ENCODE data around the gene DBNL. TPM values are rescaled to one million over a fixed set of nuclear protein-coding genes. Genes with fewer than 3 reads are reported as not detected.
A peak's percentile ranks its signal among the peaks of the same experiment; 100 is the strongest.

Gene DBNL
- total and polyA plus RNA-seq, 2 donors (not counting 1 experiment from before 2014, with no cell fraction given) = 335 to 386 TPM

DNA sequence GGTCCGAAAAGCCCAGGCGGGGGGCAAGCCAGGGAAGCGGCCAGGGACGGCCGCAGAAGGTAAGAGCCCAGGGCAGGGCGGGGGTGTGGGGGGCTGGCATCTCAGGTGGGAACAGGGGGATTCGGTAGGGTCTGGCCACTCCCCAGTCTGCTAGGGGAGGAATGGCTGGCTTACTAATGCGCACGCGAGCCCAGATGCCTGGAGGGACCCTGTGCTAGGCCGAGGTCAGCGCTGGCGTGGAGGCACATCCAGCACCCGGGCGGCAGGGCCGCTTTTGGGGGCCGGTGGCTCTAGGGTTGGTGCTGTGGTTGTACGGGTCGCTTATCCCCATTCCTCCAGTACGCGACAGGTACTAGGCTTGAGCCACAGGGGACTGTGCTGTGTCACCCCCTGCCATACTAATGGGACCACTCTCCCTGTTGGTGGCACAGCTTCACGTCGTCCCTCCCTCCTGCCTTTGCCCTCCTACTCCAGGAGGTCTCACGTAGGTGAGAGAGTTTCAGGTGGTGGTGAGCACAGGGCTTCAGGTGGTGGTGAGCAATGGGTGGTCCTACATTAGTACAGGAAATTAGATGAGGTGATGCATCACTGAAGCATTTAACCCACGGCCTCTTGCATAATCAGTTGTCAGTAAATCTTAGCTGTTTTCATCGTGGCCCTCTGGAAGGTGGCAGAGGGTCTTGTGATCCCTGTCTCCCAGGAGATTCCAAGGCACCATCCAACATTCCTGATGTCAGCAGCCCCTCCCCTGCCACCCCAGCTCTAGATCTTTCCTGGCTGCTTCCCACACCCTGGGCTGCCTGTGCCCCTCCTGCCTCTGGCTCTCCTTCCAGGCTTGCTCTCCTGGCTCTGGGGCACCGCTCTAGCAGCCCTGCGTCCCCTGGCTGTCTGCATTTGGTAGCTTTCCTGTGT, 60.6 kb downstream of the DBNL start:
- H3K36me3 ChIP-seq (replicated peaks in 1 of 2; ENCODE audit: control extremely low read depth in 1 of 2, control insufficient read depth in 1 of 2, extremely low read depth in 1 of 2, insufficient read depth in 2 of 2, low read length in 1 of 2) = peaks cover 0 to 6% of the 10 kb centered on the region in 2 experiments
- H3K79me2 ChIP-seq (ENCODE audit: control insufficient read depth, insufficient read depth, low read length) = peaks cover 9% of the 10 kb centered on the region
- no peaks in the 10 kb centered on the region for H3K9me3 Mint-ChIP-seq (ENCODE audit: insufficient read depth)
- DNase-seq = peak; percentile 57
- POLR2A ChIA-PET = interaction anchor here (0.7 to 1.6 kb wide), 3 partner anchors 18 to 96 kb away, joined by 3 to 7 read pairs (median 5); partner anchors contain the start of gene POLD2
- H3K4me1 ChIP-seq (ENCODE audit: control insufficient read depth in 2 of 2, insufficient read depth in 2 of 2, low read length in 2 of 2) = peaks cover 37 to 56% of the 10 kb centered on the region in 2 donors
- no peaks in the 10 kb centered on the region for H3K27me3 Mint-ChIP-seq
- H3K9me3 ChIP-seq (ENCODE audit: control extremely low read depth in 1 of 3, control insufficient read depth in 2 of 3, insufficient read depth in 1 of 3, low read length in 2 of 3) = peaks cover 0 to 3% (median 0%) of the 10 kb centered on the region in 3 donors
- peak overlapping the region; percentile 71 for H3K9ac ChIP-seq (ENCODE audit: low read length)
- peaks cover 51% of the 10 kb centered on the region for H3K4me1 Mint-ChIP-seq
- H4K20me1 ChIP-seq (ENCODE audit: control insufficient read depth, insufficient read depth, low read length, poor library complexity, severe bottlenecking) = no peaks in the 10 kb centered on the region
- H3K27me3 ChIP-seq (replicated peaks in 1 of 4; ENCODE audit: control extremely low read depth in 1 of 4, control insufficient read depth in 3 of 4, insufficient read depth in 4 of 4, low read length in 3 of 4) = peaks cover 0 to 11% (median 2%) of the 10 kb centered on the region in 4 experiments
- H2AFZ ChIP-seq (ENCODE audit: insufficient read depth, low read depth, low read length, poor library complexity, severe bottlenecking) = peak overlapping the region; percentile 87
- TF ChIP-seq EZH2 (IDR thresholded peaks at IDR 0.05; ENCODE audit: borderline replicate concordance, insufficient read depth, low read depth, low read length, poor library complexity, severe bottlenecking) = no peak
- TF ChIP-seq, protein P1, sequence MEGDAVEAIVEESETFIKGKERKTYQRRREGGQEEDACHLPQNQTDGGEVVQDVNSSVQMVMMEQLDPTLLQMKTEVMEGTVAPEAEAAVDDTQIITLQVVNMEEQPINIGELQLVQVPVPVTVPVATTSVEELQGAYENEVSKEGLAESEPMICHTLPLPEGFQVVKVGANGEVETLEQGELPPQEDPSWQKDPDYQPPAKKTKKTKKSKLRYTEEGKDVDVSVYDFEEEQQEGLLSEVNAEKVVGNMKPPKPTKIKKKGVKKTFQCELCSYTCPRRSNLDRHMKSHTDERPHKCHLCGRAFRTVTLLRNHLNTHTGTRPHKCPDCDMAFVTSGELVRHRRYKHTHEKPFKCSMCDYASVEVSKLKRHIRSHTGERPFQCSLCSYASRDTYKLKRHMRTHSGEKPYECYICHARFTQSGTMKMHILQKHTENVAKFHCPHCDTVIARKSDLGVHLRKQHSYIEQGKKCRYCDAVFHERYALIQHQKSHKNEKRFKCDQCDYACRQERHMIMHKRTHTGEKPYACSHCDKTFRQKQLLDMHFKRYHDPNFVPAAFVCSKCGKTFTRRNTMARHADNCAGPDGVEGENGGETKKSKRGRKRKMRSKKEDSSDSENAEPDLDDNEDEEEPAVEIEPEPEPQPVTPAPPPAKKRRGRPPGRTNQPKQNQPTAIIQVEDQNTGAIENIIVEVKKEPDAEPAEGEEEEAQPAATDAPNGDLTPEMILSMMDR (IDR thresholded peaks at IDR 0.05) = no peak
- intact Hi-C loops (cut with micrococcal nuclease) = loop anchor here (1.0 kb wide), 1 partner anchor 18 kb away; the partner anchor contains the start of gene POLD2
- H3K4me3 Mint-ChIP-seq = peak overlapping the region; percentile 90
- peak overlapping the region; percentile 99 for H3K4me2 ChIP-seq (replicated peaks; ENCODE audit: low read depth, low read length, poor library complexity, severe bottlenecking)
- peak overlapping the region in 1 of 2 donors; percentile 64 for H3K27ac ChIP-seq (ENCODE audit: low read length in 2 of 2)
- peak overlapping the region; percentile 76 for H3K27ac Mint-ChIP-seq
- CTCF ChIA-PET = interaction anchor here (0.6 to 1.4 kb wide), 4 partner anchors 18 to 85 kb away, joined by 3 to 6 read pairs (median 4); partner anchors contain the start of gene POLD2
- WGBS (ENCODE audit: insufficient coverage) = 39% methylated on average over 15 of the region's 28 CpGs
- peak; percentile 32 for ATAC-seq (ENCODE audit: low read depth)
- peak overlapping the region; percentile 44 to 60 (median 55) for H3K4me3 ChIP-seq (ENCODE audit: control extremely low read depth in 1 of 5, extremely low read depth in 1 of 5, insufficient read depth in 1 of 5, low read depth in 2 of 5, low read length in 4 of 5)
